Uterus (tissue), 2 donors: Measurements from ENCODE around the gene RAB43.

Source experiments
- CTCF ChIP-seq, 4 experiments: fragments of 200-600 bp in 2 of 4; fragments of 450-650 bp in 2 of 4; sonication (generic) in 2 of 4; IDR thresholded peaks; one replicate each; pipeline ENCODE4 v1.5.1; 2016 to 2019; ENCODE audit warnings: antibody characterized with exemption in 4 of 4, mild to moderate bottlenecking in 2 of 4, moderate library complexity in 1 of 4
- POLR2A ChIP-seq, 2 donors: fragments of 450-650 bp; IDR thresholded peaks; one replicate each; pipeline ENCODE4 v1.6.1; 2016; ENCODE audit warnings: antibody characterized with exemption in 2 of 2, mild to moderate bottlenecking in 1 of 2, moderate library complexity in 1 of 2

DNA sequence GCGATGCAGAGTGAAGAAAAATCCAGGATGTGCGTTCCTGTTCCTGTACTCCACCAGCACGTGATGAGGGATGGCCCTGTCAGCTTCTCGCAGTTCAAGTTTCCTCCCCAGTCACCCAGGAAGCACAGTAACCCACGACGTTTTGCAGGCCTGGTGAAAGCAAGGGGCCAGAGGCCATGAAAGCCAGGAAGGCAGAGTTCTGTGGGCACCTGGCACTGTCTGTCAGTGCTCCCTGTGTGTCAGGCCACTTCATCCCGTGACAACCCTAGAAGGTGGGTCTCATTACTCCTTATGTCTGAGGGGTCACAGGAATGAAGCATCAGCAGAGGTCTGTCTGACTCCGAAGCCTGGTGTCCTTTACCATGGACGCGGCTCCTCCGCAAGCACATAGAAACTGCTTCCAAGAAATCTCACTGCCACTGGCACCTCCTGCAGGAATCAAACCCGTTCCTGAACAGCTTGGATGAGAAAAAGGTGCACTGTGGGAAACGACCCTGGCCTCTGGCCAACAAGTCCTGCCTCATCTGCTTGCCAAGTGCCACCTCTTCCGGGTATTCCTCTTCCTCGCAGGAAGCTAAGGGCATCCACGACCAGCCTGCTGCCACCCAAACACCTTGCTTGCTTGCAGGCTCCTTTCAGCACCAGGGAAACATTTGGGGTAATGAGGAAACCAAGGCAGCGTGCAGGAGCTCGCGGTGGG lies 14.6 kb downstream of the RAB43 start:
- TF ChIP-seq POLR2A (IDR thresholded peaks at IDR 0.05) = no peak
- TF ChIP-seq CTCF (IDR thresholded peaks at IDR 0.05) = no peak
